HG03571 (cell line): ENCODE measurements around the gene SMG7.
A peak's percentile ranks its signal among the peaks of the same experiment; 100 is the strongest.

Experiments
- ATAC-seq: cut with Tn5 transposase; IDR thresholded peaks from one replicate; pipeline ENCODE4 v1.9.1; 2021; ENCODE audit not compliant: unreplicated experiment

The SMG7 gene

GRCh38 chr1:183586926-183587325 lies 114.6 kb downstream of the SMG7 start:
- no peak for ATAC-seq

GRCh38 chr1:183588827-183589226 lies 116.5 kb downstream of the SMG7 start:
- no peak for ATAC-seq

GRCh38 chr1:183589384-183589783 lies 117.1 kb downstream of the SMG7 start:
- no peak for ATAC-seq

GRCh38 chr1:183589874-183590243 lies 117.6 kb downstream of the SMG7 start:
- peak; percentile 21 for ATAC-seq

- peak; percentile 83 for ATAC-seq
These were observed 118.2 kb downstream of the SMG7 start, which contains the start of gene NCF2 for GRCh38 chr1:183590244-183591191. Gene NCF2, minus strand, starts transcription at chr1:183590459. Its CDS starts 130 bp downstream, at chr1:183590329.

GRCh38 chr1:183592733-183593132 lies 120.4 kb downstream of the SMG7 start:
- ATAC-seq = no peak

- peak; percentile 38 for ATAC-seq
These were observed 121.1 kb downstream of the SMG7 start for GRCh38 chr1:183593356-183593755.

GRCh38 chr1:183595537-183595936 lies 123.2 kb downstream of the SMG7 start:
- ATAC-seq = no peak

- no peak for ATAC-seq
These were observed 124.2 kb downstream of the SMG7 start for GRCh38 chr1:183596500-183596899.

- no peak for ATAC-seq
These were observed 125.5 kb downstream of the SMG7 start for GRCh38 chr1:183597656-183598347.

- peak; percentile 62 for ATAC-seq
These were observed 126.1 kb downstream of the SMG7 start for GRCh38 chr1:183598386-183598785.

- no peak for ATAC-seq
These were observed 127.8 kb downstream of the SMG7 start for GRCh38 chr1:183600136-183600535.

GRCh38 chr1:183600634-183601033 lies 128.3 kb downstream of the SMG7 start:
- no peak for ATAC-seq

- no peak for ATAC-seq
These were observed 130.2 kb downstream of the SMG7 start for GRCh38 chr1:183602510-183602909.
